Activated T-cell treated with anti-CD3 and anti-CD28 coated beads for 48 hours (primary cell): ENCODE measurements around the gene PLRG1.

Experiments
- DNase-seq: peaks from one replicate; pipeline ENCODE4 v3.0.0-alpha.2; 2020; ENCODE audit warnings: low read depth

PLRG1 gene

DNA sequence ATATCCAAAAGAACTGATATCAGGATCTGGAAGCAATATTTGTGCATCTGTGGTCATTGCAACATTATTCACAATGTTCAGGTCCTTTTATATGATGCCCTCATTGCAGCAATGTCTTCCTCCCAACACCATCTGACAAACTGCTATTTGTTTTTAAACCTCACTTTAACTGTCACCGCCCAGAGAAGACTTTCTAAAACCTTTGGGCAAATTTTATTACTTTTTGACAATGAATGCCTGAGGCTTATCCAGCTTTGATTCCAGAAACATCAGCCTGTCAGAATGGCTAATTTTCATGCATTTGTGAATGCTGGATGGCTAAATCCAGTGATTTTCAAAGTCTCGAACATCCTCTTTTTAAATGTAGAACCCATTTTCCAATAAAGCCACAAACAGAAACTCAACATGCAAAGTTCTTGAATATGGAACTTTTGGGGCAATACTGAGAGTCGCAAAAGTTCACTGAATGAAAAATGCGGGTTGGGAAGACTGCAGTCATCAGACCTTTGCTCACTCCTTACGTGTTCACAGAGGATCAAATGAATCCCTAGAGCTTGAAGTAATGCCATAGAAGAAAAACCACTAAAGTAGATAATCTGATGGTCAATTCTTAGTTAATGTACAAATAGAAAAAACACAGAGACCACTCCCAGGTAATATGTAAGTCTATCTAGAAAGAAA, 23.1 kb upstream of the PLRG1 start:
- no peak for DNase-seq

GRCh38 chr4:154569584-154569983, 19.4 kb upstream of the PLRG1 start:
- no peak for DNase-seq

- DNase-seq: no peak
Measured at GRCh38 chr4:154569028-154569427, 18.8 kb upstream of the PLRG1 start.

GRCh38 chr4:154566639-154567204, 16.5 kb upstream of the PLRG1 start:
- DNase-seq: no peak

GRCh38 chr4:154565704-154566103, 15.5 kb upstream of the PLRG1 start:
- DNase-seq: no peak

DNA sequence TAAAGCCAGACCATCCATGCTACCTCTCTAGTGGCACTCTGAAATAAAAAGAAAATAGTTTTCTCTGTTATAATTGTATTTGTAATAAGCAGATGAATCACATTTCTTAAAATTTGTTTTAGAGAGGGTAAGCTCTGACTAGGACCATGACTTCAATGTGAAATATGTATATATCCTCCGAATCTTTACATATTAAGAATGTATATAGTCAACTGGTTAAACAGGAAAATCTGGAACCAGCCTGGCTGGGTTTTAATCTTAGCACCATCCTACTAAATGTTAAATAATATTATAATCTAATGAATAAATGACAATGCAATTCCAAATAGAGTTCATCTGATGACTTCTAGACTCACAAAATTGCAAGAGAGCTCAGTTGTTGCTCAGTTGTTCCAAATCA, 14.1 kb upstream of the PLRG1 start:
- DNase-seq: no peak

DNA sequence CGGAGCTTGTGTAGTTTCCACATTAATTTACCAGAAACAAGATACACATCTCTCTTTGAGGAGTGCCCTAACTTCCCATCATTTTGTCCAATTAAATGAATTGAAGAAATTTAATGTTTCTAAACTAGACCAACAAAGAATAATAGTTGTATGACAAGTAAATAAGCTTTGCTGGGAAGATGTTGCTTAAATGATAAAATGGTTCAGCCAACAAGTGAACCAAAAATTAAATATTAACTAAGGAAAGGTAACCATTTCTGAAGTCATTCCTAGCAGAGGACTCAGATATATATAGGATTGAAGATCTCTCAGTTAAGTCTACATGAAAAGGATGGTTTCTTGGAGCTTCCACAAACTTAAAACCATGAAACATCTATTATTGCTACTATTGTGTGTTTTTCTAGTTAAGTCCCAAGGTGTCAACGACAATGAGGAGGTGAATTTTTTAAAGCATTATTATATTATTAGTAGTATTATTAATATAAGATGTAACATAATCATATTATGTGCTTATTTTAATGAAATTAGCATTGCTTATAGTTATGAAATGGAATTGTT, 12.6 kb upstream of the PLRG1 start, which contains the start of gene FGB:
FGB (plus strand) TSS at position 315 of the 558 bp plus-strand sequence; CDS start at position 323, 8 bp downstream.
- DNase-seq: no peak

- no peak for DNase-seq
Measured at GRCh38 chr4:154560824-154561231, 10.6 kb upstream of the PLRG1 start.

GRCh38 chr4:154560419-154560801, 10.2 kb upstream of the PLRG1 start:
- DNase-seq: no peak

GRCh38 chr4:154559494-154560418, 9.6 kb upstream of the PLRG1 start:
- DNase-seq: no peak

GRCh38 chr4:154559141-154559493, 8.9 kb upstream of the PLRG1 start:
- no peak for DNase-seq

- peak; percentile 45 for DNase-seq
Measured at GRCh38 chr4:154551872-154552686, 1.9 kb upstream of the PLRG1 start.

GRCh38 chr4:154545689-154546088, 4.5 kb downstream of the PLRG1 start:
- no peak for DNase-seq

DNA sequence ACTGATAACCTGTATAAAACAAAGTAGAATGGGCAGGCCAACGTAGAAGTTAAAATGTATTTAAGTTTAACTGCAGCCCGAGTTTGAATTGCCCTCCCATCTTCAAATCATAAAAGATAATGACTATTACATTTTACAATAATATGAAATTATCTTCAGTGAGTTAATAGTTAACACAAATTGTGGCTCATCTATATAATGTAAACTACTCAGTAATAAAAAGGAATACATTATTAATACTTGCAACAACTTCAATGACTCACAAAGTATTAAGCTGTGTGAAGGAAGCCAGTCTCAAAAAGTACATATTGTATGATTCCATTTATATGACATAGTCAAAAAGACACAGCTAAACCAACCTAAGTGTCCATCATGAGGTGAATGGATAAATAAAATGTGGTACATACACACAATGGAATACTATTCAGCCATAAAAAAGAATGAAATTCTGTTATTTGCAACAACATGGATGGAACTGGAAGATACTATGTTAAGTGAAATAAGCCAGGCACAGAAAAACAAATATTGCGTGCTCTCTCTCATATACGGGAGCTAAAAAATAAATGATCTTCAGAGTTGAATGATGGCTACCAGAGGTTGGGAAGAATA, 7.8 kb downstream of the PLRG1 start:
- no peak for DNase-seq

DNA sequence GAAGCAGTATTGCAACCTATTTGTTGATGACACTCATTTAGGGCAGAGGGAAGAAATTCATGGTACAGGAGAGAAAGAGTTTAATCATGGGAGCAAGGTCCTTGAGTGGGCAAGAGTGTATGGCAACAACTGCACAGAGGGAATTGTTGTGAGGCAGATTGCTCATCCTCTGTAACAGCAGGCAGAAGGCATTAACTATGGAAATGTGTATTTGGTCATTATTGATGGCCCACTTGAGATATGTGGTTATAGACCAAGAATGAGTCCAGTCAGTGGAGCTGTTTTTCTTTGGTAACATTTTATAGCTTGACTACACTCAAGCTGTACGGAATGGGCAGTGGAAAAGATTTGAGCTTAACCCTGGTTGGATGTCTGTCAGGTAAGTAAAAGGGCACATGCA, 15.9 kb downstream of the PLRG1 start:
- DNase-seq: no peak

DNA sequence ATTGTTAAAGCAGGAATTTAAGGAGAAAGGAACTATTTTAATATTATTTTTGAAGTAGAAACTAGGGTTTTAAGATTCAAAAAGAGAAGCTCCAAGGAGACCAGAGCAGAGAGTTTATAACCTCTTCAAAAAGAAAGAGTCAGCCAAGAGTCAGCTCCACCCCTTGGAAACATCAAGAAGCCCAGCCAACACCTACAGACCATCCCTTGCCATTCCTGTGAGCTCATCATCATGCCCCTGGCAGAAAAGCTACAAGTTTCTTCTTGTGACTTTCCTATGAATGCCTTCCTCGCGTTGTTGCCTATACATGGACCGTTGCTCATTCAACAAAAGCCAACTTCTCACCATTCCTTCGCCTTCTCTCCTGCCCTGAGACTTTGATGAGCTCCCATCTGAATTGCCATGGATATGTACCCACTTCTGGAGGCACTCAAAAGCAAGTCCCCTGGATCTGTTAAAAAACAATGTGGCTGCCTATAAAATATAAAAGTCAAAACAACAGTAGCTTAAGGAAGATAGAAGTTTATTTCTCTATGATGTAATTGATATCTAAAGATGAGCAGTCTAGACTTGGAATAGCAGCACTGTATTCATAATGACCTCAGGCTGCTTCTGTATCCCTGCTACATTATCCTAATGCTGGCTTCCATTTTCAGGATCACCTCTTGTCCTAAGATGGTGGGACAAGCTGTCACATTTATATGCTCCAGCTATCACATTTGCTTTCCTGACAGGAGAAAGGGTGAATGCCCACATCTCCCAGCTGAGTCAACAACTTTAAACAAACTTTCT, 20.3 kb downstream of the PLRG1 start:
- DNase-seq: no peak

DNA sequence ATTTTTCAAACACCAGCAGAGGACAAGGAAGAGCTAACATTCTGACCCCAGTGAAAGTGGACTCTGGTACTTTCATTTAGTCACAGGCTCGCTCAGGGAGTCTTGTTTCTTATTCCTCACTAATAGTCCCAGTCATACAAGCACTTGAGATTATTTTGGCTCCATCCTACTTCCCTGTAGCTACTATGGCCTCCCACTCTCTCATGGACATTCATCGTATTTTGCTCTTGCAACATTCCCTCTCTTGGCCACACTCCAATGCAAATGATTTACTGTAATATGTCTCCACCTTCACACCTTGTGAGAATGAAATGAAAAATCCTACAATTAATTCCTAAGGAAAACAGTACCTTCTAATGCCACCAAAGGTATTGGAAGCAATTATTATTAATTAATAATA, 21.3 kb downstream of the PLRG1 start:
- no peak for DNase-seq

GRCh38 chr4:154527308-154527707, 22.9 kb downstream of the PLRG1 start:
- no peak for DNase-seq

- no peak for DNase-seq
Measured at GRCh38 chr4:154526151-154526550, 24.0 kb downstream of the PLRG1 start.

GRCh38 chr4:154521607-154522006, 28.6 kb downstream of the PLRG1 start:
- no peak for DNase-seq

DNA sequence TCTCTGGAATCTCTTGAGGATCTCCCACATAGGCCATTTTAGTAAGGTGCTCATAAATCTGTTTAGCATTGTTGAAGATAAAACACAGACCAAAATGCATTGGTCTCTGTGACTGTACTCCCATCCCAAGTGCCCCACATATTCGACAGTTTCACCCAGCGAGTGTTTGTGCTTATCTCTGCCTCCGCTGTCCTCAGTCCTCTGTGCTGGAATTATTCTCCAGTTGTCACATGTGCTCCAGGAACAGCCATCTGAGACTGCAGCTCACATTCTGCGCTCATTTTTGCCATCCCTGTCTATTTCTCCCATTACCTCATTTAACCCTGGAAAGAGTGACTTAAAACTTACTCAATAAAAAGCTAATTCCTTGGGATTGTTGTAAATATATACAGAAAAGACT, 31.0 kb downstream of the PLRG1 start:
- DNase-seq: no peak
